Measurements from ENCODE around the gene DUSP18. TPM values are rescaled to one million over a fixed set of nuclear protein-coding genes. Genes with fewer than 3 reads are reported as not detected.

The DUSP18 gene
- total and polyA plus RNA-seq, 4 donors = 1.0 to 2.3 (median 1.6) TPM

DNA sequence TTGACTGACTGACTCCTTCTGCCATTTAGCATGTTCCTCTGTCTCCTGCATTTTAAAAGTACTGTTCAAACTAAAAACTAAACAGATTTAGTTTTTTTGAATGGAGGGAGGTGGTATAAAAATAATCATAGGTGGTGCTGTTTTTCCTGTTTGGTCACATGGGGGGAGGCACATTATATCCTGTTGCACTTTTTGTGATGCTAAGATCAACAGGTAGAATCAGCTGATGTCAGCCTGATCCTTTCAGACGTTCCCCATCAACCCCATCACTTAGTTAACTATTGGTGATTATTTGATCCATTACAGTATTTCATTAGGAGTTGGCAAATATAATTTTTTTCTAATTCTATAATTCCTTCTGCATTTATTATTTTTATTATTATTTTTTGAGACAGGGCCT is 21.9 kb upstream of the DUSP18 start:
- Histone ChIP-seq H3K4me3 (ENCODE audit: low read depth in 1 of 3, low read length in 3 of 3) (no peak overlapping the region), H3K4me1 (ENCODE audit: control insufficient read depth in 4 of 4, insufficient read depth in 4 of 4, low read length in 3 of 4) (peaks cover 3 to 7% (median 5%) of the 10 kb centered on the region in 4 donors), H3K27ac (ENCODE audit: low read depth in 1 of 2, low read length in 2 of 2) (no peak overlapping the region), H3K9me3 (ENCODE audit: control insufficient read depth in 4 of 4, low read length in 3 of 4) (no peaks in the 10 kb centered on the region), H3K27me3 (ENCODE audit: control insufficient read depth in 4 of 4, insufficient read depth in 4 of 4, low read length in 3 of 4) (no peaks in the 10 kb centered on the region), H3K9ac (ENCODE audit: low read depth in 1 of 2, low read length in 2 of 2) (no peak overlapping the region), H3K36me3 (ENCODE audit: control insufficient read depth in 4 of 4, insufficient read depth in 3 of 4, low read depth in 1 of 4, low read length in 3 of 4) (no peaks in the 10 kb centered on the region)
- WGBS = 76% methylated on average over 1 of the region's 1 CpG
- DNase-seq (ENCODE audit: low spot score) = no peak
- TF ChIP-seq HNF4A (conservative IDR thresholded peaks at IDR 0.05) (no peak), YY1 (IDR thresholded peaks at IDR 0.05) (no peak), EGR1 (IDR thresholded peaks at IDR 0.05; ENCODE audit: low read depth in 2 of 2) (no peak), TAF1 (conservative IDR thresholded peaks at IDR 0.05) (no peak), JUND (IDR thresholded peaks at IDR 0.05) (no peak), NR2F2 (IDR thresholded peaks at IDR 0.05) (no peak), RAD21 (IDR thresholded peaks at IDR 0.05) (no peak), SP1 (IDR thresholded peaks at IDR 0.05) (no peak), HNF4G (IDR thresholded peaks at IDR 0.05) (no peak), GABPA (IDR thresholded peaks at IDR 0.05 in 1 of 2, conservative IDR thresholded peaks at IDR 0.05 in 1 of 2) (no peak), FOXA1 (IDR thresholded peaks at IDR 0.05) (no peak)
- TF ChIP-seq, protein P1, sequence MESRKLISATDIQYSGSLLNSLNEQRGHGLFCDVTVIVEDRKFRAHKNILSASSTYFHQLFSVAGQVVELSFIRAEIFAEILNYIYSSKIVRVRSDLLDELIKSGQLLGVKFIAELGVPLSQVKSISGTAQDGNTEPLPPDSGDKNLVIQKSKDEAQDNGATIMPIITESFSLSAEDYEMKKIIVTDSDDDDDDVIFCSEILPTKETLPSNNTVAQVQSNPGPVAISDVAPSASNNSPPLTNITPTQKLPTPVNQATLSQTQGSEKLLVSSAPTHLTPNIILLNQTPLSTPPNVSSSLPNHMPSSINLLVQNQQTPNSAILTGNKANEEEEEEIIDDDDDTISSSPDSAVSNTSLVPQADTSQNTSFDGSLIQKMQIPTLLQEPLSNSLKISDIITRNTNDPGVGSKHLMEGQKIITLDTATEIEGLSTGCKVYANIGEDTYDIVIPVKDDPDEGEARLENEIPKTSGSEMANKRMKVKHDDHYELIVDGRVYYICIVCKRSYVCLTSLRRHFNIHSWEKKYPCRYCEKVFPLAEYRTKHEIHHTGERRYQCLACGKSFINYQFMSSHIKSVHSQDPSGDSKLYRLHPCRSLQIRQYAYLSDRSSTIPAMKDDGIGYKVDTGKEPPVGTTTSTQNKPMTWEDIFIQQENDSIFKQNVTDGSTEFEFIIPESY (IDR thresholded peaks at IDR 0.05) = no peak
- TF ChIP-seq, protein P2, sequence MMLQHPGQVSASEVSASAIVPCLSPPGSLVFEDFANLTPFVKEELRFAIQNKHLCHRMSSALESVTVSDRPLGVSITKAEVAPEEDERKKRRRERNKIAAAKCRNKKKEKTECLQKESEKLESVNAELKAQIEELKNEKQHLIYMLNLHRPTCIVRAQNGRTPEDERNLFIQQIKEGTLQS (IDR thresholded peaks at IDR 0.05) = no peak
- TF ChIP-seq, protein P3, sequence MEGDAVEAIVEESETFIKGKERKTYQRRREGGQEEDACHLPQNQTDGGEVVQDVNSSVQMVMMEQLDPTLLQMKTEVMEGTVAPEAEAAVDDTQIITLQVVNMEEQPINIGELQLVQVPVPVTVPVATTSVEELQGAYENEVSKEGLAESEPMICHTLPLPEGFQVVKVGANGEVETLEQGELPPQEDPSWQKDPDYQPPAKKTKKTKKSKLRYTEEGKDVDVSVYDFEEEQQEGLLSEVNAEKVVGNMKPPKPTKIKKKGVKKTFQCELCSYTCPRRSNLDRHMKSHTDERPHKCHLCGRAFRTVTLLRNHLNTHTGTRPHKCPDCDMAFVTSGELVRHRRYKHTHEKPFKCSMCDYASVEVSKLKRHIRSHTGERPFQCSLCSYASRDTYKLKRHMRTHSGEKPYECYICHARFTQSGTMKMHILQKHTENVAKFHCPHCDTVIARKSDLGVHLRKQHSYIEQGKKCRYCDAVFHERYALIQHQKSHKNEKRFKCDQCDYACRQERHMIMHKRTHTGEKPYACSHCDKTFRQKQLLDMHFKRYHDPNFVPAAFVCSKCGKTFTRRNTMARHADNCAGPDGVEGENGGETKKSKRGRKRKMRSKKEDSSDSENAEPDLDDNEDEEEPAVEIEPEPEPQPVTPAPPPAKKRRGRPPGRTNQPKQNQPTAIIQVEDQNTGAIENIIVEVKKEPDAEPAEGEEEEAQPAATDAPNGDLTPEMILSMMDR (IDR thresholded peaks at IDR 0.05; ENCODE audit: low read depth, low read length, missing input control) = no peak
- TF ChIP-seq, protein P4, sequence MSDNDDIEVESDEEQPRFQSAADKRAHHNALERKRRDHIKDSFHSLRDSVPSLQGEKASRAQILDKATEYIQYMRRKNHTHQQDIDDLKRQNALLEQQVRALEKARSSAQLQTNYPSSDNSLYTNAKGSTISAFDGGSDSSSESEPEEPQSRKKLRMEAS (IDR thresholded peaks at IDR 0.05) = no peak
- TF ChIP-seq, protein P5, sequence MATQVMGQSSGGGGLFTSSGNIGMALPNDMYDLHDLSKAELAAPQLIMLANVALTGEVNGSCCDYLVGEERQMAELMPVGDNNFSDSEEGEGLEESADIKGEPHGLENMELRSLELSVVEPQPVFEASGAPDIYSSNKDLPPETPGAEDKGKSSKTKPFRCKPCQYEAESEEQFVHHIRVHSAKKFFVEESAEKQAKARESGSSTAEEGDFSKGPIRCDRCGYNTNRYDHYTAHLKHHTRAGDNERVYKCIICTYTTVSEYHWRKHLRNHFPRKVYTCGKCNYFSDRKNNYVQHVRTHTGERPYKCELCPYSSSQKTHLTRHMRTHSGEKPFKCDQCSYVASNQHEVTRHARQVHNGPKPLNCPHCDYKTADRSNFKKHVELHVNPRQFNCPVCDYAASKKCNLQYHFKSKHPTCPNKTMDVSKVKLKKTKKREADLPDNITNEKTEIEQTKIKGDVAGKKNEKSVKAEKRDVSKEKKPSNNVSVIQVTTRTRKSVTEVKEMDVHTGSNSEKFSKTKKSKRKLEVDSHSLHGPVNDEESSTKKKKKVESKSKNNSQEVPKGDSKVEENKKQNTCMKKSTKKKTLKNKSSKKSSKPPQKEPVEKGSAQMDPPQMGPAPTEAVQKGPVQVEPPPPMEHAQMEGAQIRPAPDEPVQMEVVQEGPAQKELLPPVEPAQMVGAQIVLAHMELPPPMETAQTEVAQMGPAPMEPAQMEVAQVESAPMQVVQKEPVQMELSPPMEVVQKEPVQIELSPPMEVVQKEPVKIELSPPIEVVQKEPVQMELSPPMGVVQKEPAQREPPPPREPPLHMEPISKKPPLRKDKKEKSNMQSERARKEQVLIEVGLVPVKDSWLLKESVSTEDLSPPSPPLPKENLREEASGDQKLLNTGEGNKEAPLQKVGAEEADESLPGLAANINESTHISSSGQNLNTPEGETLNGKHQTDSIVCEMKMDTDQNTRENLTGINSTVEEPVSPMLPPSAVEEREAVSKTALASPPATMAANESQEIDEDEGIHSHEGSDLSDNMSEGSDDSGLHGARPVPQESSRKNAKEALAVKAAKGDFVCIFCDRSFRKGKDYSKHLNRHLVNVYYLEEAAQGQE (IDR thresholded peaks at IDR 0.05) = no peak

DNA sequence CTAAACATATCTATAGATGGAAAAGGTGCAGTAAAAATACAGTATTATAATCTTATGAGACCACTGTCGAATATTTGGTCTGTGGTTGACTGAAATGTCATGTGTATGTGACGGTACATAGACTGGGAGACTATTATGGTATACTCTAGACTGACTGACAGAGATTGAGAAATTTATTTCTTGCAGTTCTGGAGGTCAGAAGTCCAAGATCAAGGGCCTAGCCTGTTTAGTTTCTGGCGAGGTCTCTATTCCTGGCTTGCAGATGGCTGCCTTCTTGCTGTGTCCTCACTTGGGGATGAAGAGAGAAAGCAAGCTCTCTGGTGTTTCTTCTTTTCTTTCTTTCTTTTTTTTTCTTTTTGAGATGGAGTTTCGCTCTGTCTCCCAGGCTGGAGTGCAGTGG is 19.7 kb upstream of the DUSP18 start:
- DNase-seq (ENCODE audit: low spot score) = no peak
- H3K27ac ChIP-seq (ENCODE audit: low read depth in 1 of 2, low read length in 2 of 2) = no peak overlapping the region
- no peaks in the 10 kb centered on the region for H3K4me1 ChIP-seq (ENCODE audit: control insufficient read depth in 4 of 4, insufficient read depth in 4 of 4, low read length in 3 of 4)
- no peak overlapping the region for H3K9ac ChIP-seq (ENCODE audit: low read depth in 1 of 2, low read length in 2 of 2)
- H3K27me3 ChIP-seq (ENCODE audit: control insufficient read depth in 4 of 4, insufficient read depth in 4 of 4, low read length in 3 of 4) = no peaks in the 10 kb centered on the region
- H3K9me3 ChIP-seq (ENCODE audit: control insufficient read depth in 4 of 4, low read length in 3 of 4) = no peaks in the 10 kb centered on the region
- H3K36me3 ChIP-seq (ENCODE audit: control insufficient read depth in 4 of 4, insufficient read depth in 3 of 4, low read depth in 1 of 4, low read length in 3 of 4) = no peaks in the 10 kb centered on the region
- no peak overlapping the region for H3K4me3 ChIP-seq (ENCODE audit: low read depth in 1 of 3, low read length in 3 of 3)
- WGBS = 91% methylated on average over 4 of the region's 4 CpGs
- TF ChIP-seq, protein P5 (IDR thresholded peaks at IDR 0.05) = no peak
- TF ChIP-seq, protein P4 (IDR thresholded peaks at IDR 0.05) = no peak
- TF ChIP-seq RXRA (IDR thresholded peaks at IDR 0.05) = no peak
- no peak for TF ChIP-seq JUND (IDR thresholded peaks at IDR 0.05)
- no peak for TF ChIP-seq SP1 (IDR thresholded peaks at IDR 0.05)
- TF ChIP-seq, protein P3 (IDR thresholded peaks at IDR 0.05; ENCODE audit: low read depth, low read length, missing input control) = no peak
- TF ChIP-seq GABPA (IDR thresholded peaks at IDR 0.05 in 1 of 2, conservative IDR thresholded peaks at IDR 0.05 in 1 of 2) = no peak
- TF ChIP-seq FOXA1 (IDR thresholded peaks at IDR 0.05) = no peak
- TF ChIP-seq TAF1 (conservative IDR thresholded peaks at IDR 0.05) = no peak
- TF ChIP-seq YY1 (IDR thresholded peaks at IDR 0.05) = no peak
- no peak for TF ChIP-seq EGR1 (IDR thresholded peaks at IDR 0.05; ENCODE audit: low read depth in 2 of 2)

Measured in liver (tissue), 9 donors.